ENCODE data around the gene SLC9A7.

GRCh38 chrX:46601283-46601682, 157.6 kb downstream of the SLC9A7 start:
- TF ChIP-seq POLR2A (IDR thresholded peaks at IDR 0.05; ENCODE audit: low read length) (no peak), CTCF (IDR thresholded peaks at IDR 0.05) (no peak), ESRRA (IDR thresholded peaks at IDR 0.05; ENCODE audit: borderline replicate concordance, low read length) (no peak), MAX (IDR thresholded peaks at IDR 0.05) (no peak), REST (IDR thresholded peaks at IDR 0.05) (no peak), PBX3 (IDR thresholded peaks at IDR 0.05) (no peak), RARB (CRISPR knock-in tag; IDR thresholded peaks at IDR 0.05) (no peak), RFX5 (IDR thresholded peaks at IDR 0.05) (no peak), TP53 (CRISPR knock-in tag; IDR thresholded peaks at IDR 0.05) (no peak), BHLHE40 (IDR thresholded peaks at IDR 0.05; ENCODE audit: low read depth, low read length) (no peak), ZFP36 (IDR thresholded peaks at IDR 0.05; ENCODE audit: borderline replicate concordance, partially characterized antibody) (no peak), HEYL (CRISPR knock-in tag; IDR thresholded peaks at IDR 0.05) (no peak), USF2 (IDR thresholded peaks at IDR 0.05) (no peak)
